ENCODE data around the gene KICS2.

GRCh38 chr12:64178122-64178521 lies 44.0 kb downstream of the KICS2 start:
- TF ChIP-seq POLR2A (IDR thresholded peaks at IDR 0.05) (no peak), EP300 (IDR thresholded peaks at IDR 0.05) (no peak)
- TF ChIP-seq, protein P1, sequence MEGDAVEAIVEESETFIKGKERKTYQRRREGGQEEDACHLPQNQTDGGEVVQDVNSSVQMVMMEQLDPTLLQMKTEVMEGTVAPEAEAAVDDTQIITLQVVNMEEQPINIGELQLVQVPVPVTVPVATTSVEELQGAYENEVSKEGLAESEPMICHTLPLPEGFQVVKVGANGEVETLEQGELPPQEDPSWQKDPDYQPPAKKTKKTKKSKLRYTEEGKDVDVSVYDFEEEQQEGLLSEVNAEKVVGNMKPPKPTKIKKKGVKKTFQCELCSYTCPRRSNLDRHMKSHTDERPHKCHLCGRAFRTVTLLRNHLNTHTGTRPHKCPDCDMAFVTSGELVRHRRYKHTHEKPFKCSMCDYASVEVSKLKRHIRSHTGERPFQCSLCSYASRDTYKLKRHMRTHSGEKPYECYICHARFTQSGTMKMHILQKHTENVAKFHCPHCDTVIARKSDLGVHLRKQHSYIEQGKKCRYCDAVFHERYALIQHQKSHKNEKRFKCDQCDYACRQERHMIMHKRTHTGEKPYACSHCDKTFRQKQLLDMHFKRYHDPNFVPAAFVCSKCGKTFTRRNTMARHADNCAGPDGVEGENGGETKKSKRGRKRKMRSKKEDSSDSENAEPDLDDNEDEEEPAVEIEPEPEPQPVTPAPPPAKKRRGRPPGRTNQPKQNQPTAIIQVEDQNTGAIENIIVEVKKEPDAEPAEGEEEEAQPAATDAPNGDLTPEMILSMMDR (IDR thresholded peaks at IDR 0.05) = no peak

All from upper lobe of left lung (tissue), 4 donors.